Stimulated activated CD4-positive, alpha-beta T cell treated with anti-CD3 and anti-CD28 coated beads, TNF-alpha, amount 100 ng/mL, for 1 hour (primary cell): Measurements from ENCODE around the gene CAMK2D.
A peak's percentile ranks its signal among the peaks of the same experiment; 100 is the strongest.
"Not testable (repeated sequence)": the region's sequence is repeated elsewhere in the genome, so short reads cannot be mapped to it uniquely, and the experiment has no call there.

Experiments used
- DNase-seq, 3 donors: peaks; one replicate each; pipeline ENCODE4 v3.0.0-alpha.2; 2020; ENCODE audit warnings: low read depth in 3 of 3, low spot score in 1 of 3

Gene CAMK2D

DNA sequence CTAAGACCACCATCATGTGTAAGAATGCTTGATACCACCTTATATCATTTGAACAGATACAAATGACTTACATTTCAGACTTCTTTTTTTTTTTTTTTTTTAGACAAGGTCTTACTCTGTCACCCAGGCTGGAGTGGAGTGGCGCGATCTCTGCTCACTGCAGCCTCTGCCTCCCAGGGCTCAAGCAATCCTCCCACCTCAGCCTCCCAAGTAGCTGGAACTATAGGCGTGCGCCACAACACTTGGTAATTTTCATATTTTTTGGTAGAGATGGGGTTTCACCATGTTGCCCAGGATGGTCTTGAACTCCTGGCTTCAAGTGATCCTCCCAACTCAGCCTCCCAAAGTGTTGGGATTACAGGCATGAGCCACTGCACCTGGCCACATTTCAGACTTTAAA lies 76.4 kb downstream of the CAMK2D start:
- not testable (repeated sequence) for DNase-seq

DNA sequence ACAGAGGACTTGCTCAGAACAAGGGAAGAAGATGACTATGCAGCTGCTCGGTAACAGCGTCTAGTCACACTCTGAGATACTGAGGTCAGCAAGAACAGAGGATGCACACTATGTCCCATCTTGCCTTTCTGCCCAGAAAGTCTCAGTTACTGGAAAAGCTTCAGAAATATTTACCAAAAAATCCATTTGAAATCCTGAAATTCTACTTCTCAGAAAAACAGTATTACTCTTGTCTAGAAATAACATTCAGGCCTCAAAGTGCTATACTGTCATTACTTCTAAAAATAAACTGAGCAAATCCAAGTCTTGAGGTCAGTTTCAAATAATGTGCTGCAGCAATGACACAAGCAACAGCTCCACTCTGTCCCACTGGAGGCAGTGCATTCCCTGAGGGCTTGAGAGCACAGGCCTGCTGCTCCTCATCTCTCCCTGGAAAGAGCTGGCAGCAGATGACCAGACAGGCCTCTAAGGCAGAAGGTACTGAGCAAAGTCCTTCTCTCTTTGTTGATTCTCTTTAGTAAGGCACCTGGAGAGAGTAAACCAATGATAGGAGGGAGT lies 76.9 kb downstream of the CAMK2D start:
- no peak for DNase-seq

DNA sequence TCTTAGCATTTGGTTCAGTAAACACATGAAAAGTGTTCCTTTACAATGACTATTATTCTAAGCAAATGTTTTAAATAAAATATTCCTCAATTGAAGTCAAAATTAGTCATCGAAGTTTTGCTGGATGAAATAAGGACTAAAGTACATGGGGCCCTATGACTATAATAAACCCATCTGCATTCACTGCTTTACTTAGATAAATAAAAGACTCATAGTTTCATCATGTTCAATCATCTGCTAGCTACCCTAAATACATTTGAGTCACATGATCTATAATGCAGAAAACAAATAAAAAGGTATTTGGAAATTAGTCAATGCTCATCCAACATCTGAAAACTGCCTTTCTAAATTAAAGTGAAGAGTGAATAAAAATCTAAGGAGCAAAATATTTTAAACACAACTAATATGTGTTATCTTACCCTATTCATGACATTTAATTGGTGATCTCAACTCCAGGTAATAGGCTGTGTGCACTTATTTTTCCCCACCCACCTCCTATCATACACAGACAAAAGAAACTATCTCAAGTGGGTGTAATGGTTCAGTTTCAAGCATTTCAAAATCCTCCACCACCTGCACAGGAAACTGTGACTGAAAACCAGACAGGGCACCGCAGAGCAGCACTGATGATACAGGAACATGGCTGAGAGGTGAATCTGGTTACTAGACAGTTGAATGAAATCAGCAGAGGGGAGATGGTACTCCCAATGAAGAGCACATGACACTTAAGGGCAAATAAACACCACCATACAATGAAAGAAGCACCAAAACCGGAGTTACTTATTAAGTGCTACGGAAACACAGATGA lies 78.6 kb downstream of the CAMK2D start:
- DNase-seq, result peak; percentile 22 to 40 (median 35)

DNA sequence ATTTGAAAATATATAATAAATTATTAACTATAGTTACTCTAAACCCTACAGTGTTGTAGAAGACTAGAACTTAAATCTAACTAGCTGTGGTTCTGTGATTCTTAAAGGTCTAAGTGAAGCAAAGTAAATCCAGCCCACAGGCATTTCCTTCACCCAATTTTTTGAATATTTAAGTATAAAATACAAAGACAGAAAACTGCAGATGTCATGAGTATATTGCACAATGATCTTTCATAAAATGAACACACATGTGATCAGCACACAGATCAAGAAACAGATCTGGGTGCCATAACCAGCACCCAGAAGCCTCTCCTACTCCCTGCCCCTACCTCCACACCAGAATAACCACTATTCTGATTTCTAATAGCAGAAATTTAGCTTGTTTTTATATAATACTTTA lies 82.9 kb downstream of the CAMK2D start:
- no peak for DNase-seq

DNA sequence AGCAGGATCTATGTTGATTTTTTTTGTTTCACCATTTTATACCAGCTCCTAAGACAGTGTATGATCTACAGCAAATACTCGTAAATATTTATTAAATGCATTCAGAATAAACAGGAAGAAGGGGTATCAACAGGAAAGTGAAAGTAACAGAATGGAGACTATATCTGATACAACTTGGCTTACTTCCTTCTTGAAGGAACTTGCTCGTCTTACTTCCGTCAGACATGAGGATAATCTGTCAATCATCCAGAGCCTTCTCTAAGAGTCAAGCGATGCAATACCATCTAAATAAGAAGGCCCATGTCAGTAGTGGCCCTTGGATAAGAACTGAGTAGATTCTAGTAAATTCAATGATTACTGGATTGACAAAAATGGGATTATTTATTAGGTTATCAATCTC lies 84.2 kb downstream of the CAMK2D start:
- DNase-seq, result no peak

DNA sequence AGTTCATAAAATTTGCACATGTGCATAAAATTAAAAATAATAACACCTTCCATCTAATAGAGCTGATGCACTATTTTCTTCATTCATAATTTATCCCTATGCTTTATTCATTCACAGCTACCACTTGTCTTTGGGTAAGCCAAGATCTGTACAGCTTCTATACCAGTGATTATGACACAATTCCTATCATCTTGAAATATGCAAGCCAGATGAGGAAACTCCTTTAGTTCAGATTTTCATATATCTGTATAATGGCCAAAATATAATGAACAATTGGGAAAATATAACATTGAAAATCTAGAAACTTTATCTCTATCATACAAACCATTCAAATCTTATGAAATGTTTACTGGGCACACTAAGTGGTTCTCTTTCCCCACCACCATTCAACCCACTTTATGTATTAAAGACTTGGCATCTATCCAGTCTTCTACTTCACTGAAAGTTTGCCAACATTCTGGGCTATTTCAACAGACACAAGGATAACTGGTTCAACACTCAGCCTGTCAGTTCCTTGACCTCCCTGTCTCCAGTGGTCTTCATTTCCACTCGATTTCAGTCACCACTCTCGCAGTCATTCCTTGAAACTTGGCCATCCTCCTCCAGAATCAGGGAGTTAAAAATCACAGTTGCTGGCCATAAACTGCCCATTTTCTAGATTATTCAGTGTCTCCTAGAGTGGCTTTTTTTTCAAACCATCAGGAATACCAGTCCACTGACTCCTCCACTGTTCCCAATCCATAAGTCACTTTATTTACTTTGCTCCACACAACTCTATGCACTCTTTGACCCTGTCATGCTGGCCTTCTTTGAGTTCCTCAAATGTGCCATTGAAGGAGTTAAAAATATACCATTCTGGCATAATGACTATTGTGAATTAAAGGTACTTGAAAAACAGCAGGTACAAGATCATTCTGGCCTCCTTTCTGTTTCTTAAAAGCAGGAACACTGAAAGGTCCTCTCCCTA lies 85.5 kb downstream of the CAMK2D start:
- DNase-seq, result no peak

DNA sequence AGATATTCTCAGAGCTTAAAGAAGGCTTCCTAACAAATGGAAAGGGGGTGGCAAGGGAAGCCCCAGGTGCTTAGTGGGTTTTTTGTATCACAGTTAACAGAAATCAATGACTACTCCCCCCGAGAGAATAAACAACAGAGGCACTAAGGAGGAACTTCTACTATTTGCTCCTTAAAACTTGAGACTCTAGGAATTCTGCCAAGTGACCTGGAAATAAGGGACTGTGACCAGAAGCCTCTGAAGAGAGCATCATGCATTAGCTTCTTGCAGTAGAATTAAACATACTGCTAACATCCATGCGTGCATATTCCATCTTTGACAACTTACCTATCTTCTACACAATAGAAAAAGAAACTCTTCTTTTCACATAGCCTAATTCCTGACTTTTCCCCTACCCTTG lies 86.8 kb downstream of the CAMK2D start:
- no peak for DNase-seq

DNA sequence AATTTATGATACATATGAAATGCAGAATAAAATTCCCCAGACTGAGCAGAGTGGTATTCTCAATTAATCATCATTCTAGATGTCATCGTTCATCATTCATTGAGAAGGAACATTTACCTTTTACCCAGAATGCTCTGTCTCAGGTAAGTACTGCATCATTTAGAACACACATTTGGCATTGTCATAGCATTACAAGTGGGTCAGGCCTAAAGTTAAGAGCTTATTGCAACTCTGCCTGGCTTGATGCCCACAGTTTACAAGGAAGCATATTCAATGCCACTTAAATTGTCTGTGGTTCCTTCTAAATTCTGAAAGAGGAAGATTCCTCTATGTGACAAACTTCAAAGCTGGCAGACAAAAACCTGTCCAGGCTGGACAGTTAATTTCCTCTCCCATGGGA lies 87.3 kb downstream of the CAMK2D start:
- DNase-seq, result no peak

DNA sequence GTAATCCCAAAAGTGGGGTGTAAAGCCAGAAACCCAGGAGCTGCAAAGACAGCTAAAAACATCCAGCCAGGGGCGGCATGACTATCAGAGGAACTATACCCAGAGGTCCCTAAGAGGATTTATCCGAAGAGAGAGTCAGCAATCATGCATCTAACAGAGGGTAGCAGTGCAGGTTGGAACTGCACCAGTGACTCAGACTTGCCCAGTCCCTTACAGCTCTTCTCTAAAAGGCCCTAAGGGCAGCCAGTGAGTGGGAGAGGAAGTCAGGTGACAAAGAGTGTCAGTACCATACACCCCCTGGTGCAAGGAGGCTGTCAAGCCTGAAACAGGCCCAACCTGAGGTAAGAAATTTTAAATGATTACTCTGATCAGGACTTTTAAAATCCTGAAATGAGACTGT lies 88.1 kb downstream of the CAMK2D start:
- DNase-seq, result no peak

DNA sequence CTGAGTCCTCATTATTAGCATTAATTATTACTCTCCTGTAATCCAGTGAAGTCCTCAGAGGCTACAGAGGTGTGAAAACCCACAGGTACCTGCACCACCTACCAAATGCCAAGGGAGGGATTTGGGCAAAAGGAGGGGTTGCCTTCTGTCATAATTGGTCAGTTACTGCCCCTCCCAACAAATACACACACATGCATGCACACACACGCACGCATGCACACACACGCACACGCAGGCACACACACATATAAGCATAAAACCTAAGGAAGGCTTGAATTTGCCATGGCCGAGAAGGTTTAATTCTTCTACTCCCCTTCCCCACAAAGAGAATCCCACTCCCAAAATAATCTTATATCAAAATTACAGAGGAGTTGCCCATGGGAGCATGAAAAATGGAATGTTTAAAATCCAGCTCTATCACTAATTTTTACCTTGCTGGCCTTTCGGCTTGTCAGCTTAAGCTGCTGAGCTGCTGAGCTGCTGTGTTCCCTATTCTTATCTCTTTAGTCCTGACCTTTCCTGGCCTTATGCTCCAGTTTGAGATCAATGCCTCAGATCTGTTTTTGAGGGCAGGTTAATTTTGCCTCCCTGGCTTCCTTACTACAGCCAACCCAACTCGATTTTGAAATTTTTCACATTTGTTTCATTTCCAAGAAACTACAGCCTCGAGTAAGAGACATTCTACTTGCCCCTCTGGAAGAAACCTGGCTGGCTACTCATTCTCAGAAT lies 95.0 kb downstream of the CAMK2D start:
- no peak for DNase-seq

DNA sequence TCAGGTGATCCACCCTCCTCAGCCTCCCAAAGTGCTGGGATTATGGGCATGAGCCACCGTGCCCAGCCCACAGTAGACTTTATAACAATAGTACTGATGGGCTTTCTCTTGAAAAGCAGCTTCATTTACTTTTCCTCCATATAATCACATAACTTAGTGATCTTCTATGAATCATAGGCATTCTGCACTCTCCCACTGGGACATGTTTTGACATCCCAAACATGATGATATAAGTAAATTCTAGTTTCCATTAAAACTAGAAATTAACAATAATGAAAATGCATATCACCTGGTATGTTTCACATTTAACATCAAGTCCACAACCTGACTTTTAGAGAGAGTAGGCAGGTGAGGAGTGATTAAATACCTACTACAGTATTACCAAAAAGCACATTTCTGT lies 96.5 kb downstream of the CAMK2D start:
- no peak for DNase-seq

DNA sequence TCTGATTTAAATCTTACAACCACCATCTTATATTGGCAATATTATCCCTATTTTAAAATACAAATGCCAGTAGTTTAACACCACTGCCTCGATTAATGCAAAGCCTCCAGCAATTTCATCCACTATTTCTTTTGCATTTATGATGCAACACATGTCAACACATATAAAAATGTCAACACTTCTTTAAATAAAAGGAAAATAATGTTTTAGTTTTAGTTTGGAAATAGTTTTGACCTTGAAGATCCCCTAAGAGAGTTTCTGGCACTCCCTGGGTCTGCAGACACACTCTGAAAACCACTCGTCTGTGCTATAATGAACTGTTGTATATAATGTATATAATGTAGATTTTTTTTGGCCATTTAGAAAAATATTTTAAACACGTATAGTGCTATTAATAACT lies 99.0 kb downstream of the CAMK2D start:
- no peak for DNase-seq

DNA sequence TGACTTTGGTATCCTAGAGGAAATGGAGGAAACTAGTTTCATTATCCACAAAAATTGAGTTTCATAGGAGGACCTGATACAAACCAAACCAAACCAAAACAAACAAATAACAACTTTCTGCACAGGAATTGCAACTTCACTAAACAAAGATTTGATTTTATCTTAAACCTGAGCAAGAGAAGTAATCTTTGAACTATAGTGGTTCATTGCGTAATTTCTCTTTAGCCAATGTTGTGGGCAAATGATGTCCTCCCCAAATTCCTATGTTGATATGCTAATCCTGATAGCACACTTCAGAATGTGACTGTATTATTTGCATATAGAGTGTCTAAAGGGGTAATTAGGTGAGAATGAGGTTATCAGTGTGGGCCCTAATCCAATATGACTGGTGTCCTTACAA lies 102.4 kb downstream of the CAMK2D start:
- no peak for DNase-seq

DNA sequence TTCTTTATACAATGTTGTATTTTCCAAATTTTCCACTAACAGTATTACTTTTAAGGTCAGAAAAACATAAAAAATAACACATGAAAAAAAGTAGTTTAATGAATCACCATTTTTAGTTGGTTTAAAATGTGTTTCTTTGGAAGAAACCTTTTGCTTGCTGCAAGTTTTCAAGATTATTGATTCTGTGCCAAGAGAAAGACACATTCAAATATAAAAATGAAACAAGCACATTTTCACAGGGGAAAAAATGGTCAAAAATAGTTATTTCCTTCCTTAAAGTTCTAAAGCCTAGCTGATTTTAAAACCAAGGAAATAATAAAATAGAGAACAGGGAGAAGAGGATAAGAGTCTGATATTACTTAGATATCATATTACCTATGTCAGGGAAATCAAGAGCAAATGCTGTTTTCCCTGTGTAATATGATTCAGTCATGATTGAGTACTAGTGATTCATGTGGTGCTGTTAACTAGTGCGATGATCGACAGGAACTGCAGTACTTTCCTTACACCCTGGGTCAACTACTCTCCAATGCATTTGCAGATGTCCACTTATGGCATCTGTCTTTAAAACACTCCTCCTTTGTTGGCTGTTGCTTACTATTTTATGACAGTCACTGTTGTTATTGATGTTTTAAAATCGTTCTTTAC lies 103.8 kb downstream of the CAMK2D start:
- DNase-seq, result no peak

DNA sequence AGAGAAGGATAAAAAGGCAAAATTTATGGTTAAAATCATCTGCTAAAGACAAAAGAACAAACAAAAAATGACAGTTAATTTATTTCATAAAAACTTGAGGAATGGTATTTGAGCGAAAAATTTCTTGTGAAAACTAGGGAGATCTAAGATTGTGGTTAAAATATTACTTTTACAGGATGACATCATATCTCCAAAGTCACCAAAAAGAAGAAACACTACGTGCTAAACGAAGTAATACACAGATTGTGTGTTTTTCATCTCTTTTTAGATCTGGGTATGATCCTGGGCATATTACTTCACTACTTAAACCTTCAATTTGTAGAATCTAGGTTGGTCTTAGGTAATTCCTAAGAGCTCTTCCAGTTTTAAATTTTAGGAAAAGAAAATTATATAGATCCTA lies 107.7 kb downstream of the CAMK2D start:
- DNase-seq, result no peak

DNA sequence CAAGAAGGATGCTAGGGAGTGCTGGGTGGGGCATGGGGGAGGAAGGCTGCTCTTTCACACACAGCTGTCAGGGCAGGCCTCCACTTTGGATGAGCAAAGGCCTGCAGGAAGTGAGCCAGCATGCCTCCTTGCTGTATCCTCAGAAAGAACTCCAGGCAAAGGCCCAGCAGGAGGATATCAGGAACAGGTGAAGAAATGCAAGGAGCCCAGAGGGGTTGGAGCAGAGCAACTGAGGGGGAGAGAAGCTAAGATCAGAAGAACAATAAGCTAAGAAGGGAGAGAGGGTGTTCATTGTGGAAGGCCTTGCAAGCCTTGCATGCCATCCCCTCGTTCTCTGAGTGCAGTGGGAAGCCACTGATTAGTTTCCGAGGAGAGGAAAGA lies 115.1 kb downstream of the CAMK2D start:
- DNase-seq, result no peak

DNA sequence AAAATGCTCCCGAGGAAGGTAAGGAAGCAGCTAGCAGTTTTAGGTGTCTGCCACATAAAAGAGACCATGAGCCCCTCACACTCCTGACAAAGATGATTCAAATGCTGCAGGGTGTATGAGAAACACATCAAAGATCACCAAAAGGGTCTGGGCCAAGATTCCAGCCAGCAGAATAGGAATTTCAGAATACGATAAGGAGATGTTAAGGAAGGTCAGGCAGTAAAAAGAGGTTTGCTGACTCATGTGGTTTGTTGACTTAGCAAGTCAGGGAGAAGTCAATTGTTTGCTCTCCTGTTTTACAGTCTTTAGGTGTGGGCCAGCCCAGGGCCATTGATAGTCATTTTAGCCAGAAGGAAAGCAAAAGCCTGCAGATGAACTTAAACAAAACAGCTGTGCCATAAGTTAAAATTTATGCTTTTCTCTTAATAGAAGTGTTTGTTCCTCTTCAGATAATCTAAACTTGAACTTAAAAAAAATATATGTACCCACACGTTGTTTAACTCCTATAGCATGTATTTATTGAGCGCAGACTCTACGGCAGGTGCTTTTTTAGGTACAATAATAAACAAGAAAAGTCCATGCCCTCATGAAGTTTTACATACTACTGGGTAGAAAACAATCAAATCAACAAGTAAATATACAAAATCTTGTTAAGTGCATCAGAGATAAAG lies 115.6 kb downstream of the CAMK2D start:
- no peak for DNase-seq

DNA sequence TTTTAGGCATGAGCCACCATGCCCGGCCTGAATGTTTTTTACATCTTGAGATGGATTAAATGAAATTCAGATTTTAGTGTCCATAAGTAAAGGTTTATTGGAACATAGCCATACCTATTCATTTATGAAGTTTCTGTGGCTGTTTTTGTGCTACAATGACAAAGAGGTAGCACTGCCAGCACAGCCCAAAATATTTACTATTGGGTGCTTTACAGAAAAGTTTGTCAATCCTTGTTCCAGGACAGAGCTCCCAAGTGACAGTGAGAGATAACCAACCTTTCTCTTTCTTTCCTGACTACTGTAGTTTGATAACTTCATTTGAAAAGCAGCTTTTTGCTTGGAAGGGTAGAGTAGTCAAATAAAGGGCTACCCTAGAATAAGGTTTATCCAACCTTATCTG lies 116.2 kb downstream of the CAMK2D start:
- DNase-seq, result no peak

DNA sequence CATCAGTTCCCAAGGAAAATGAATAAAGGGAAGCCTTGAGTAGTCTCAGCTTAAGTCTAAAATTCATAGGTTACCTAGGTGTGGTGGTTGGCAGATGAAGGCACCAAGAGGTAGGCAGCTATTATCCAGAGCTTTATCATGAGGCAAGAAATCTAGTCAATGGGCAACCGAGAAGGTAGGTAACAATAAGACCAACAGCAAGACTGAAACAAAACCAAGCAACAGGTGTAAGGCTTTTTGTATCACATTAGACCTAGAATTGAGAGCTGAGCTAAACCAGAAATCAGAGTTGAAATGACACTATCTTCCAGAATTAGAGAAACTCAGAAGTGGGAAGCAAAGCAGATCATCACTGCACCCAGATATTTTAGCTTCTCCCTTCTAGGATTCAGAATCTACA lies 117.1 kb downstream of the CAMK2D start:
- DNase-seq, result no peak

DNA sequence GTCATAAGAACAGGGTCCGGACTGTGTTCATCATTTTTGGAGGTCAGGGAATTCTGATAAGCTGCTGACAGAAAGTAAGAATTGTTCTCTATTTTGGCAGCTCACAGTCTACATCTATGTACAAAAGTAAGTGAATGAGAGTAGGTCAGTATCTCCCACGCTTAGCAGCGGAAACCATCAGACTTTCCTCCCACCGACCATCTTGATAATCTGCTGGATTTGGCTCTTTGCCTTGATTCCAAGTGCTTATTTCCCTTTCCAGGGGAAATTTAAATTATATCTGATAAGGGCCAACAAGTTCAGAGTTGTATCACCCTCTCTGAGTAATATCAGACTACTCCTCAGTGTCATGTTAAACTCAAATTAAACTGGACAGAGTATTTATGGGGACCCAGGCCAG lies 118.0 kb downstream of the CAMK2D start:
- DNase-seq, result no peak
